Measurements from ENCODE around the gene GARIN3. TPM values are rescaled to one million over a fixed set of nuclear protein-coding genes. Genes with fewer than 3 reads are reported as not detected.
"Not testable (repeated sequence)": the region's sequence is repeated elsewhere in the genome, so short reads cannot be mapped to it uniquely, and the experiment has no call there.

GARIN3 gene
- total RNA-seq, 1 experiment from 2014 or later: not detected

- DNase-seq (ENCODE audit: low spot score): not testable (repeated sequence)
Observed at GRCh38 chr5:157185122-157185521, 19.1 kb upstream of the GARIN3 start.

- no peak for DNase-seq (ENCODE audit: low spot score)
Observed at GRCh38 chr5:157184117-157184670, 18.1 kb upstream of the GARIN3 start.

GRCh38 chr5:157182143-157182757, 16.2 kb upstream of the GARIN3 start:
- no peak for DNase-seq (ENCODE audit: low spot score)

GRCh38 chr5:157180374-157181264, 14.6 kb upstream of the GARIN3 start, which contains the start of gene ITK:
TSS of gene ITK (plus strand) at chr5:157180840. CDS start at chr5:157180978, 138 bp downstream.
- DNase-seq (ENCODE audit: low spot score): no peak

- no peak for DNase-seq (ENCODE audit: low spot score)
Observed at GRCh38 chr5:157178966-157179365, 12.9 kb upstream of the GARIN3 start.

GRCh38 chr5:157177953-157178352, 11.9 kb upstream of the GARIN3 start:
- no peak for DNase-seq (ENCODE audit: low spot score)

GRCh38 chr5:157175071-157175612, 9.1 kb upstream of the GARIN3 start:
- no peak for DNase-seq (ENCODE audit: low spot score)

GRCh38 chr5:157172403-157172802, 6.3 kb upstream of the GARIN3 start:
- DNase-seq (ENCODE audit: low spot score): no peak

- no peak for DNase-seq (ENCODE audit: low spot score)
Observed at GRCh38 chr5:157168286-157168685, 2.2 kb upstream of the GARIN3 start.

- no peak for DNase-seq (ENCODE audit: low spot score)
Observed at GRCh38 chr5:157167214-157167621, 1.2 kb upstream of the GARIN3 start.

GRCh38 chr5:157165668-157166067, 396 bp downstream of the GARIN3 start:
- DNase-seq (ENCODE audit: low spot score): no peak

GRCh38 chr5:157165261-157165660, 803 bp downstream of the GARIN3 start:
- no peak for DNase-seq (ENCODE audit: low spot score)

- DNase-seq (ENCODE audit: low spot score): no peak
Observed at GRCh38 chr5:157164521-157164920, 1.5 kb downstream of the GARIN3 start.

- DNase-seq (ENCODE audit: low spot score): no peak
Observed at GRCh38 chr5:157162919-157163510, 3.0 kb downstream of the GARIN3 start.

- no peak for DNase-seq (ENCODE audit: low spot score)
Observed at GRCh38 chr5:157161996-157162395, 4.1 kb downstream of the GARIN3 start.

- DNase-seq (ENCODE audit: low spot score): no peak
Observed at GRCh38 chr5:157160001-157160400, 6.1 kb downstream of the GARIN3 start.

- DNase-seq (ENCODE audit: low spot score): no peak
Observed at GRCh38 chr5:157159209-157159751, 6.8 kb downstream of the GARIN3 start.

- DNase-seq (ENCODE audit: low spot score): no peak
Observed at GRCh38 chr5:157157293-157157891, 8.7 kb downstream of the GARIN3 start.

GRCh38 chr5:157155297-157155696, 10.8 kb downstream of the GARIN3 start:
- DNase-seq (ENCODE audit: low spot score): no peak

GRCh38 chr5:157150995-157151394, 15.1 kb downstream of the GARIN3 start:
- DNase-seq (ENCODE audit: low spot score): no peak

Measured in HT-29 (cell line).